ENCODE measurements around the gene KCNH2. TPM values are rescaled to one million over a fixed set of nuclear protein-coding genes. Genes with fewer than 3 reads are reported as not detected.
"Not testable (repeated sequence)": the region's sequence is repeated elsewhere in the genome, so short reads cannot be mapped to it uniquely, and the experiment has no call there.

KCNH2 gene
- total RNA-seq, 2 experiments from 2014 or later, result 5.8 to 7.5 TPM

DNA sequence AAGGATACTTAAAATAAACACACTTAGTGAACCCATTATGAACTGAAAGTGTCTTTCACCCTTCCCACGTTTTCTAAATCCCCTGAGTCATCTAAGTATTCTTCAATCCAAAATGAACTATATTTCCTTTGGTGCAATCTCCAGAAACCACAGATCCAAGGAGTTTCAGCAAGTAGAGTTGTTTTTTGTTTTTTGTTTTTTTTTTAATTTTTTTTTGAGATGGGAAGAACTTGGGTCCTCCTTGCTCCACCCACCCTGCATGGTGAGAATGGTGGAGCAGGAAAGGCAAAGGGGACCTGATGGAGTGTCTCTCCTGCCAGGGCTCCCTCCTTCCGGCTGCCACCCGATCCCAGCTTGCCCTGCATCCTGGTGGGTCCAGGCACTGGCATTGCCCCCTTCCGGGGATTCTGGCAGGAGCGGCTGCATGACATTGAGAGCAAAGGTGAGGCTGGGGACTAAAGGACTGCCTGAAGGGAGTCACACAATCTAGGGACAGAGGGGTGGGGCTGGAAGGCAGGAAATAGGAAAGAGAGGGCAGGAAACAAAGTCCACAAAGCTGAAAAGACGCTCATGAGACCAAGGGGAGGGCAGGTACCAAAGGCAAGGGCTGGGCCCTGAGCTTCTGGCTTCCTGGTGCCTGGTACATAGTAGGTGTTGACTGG, 34.0 kb upstream of the KCNH2 start:
- H2AFZ ChIP-seq (ENCODE audit: low read length), result no peak overlapping the region
- no peaks in the 10 kb centered on the region for H3K9me2 ChIP-seq (ENCODE audit: insufficient read depth, low read length)
- no peaks in the 10 kb centered on the region for H3K9me3 ChIP-seq (ENCODE audit: low read length)
- DNase-seq (ENCODE audit: low spot score), result no peak
- H3K36me3 ChIP-seq (ENCODE audit: insufficient read depth, low read length), result no peaks in the 10 kb centered on the region
- ChIA-PET CTCF (ENCODE audit: unreplicated experiment) (interaction anchor here (0.5 kb wide), 1 partner anchor 52 kb away, joined by 3 read pairs; no protein-coding TSS in a partner anchor), POLR2A (no interaction called here)
- BruUV-seq (replicated peaks), result no TSS peak
- H3K27ac ChIP-seq (ENCODE audit: low read depth, low read length, poor library complexity, severe bottlenecking), result no peak overlapping the region
- no peaks in the 10 kb centered on the region for H3K79me2 ChIP-seq (ENCODE audit: insufficient read depth, low read depth, low read length)
- H3K4me3 ChIP-seq (ENCODE audit: low read depth, low read length, poor library complexity, severe bottlenecking), result no peak overlapping the region
- TF ChIP-seq EZH2phosphoT487 (IDR thresholded peaks at IDR 0.05; ENCODE audit: borderline replicate concordance, low read depth, low read length), result no peak
- TF ChIP-seq, protein P1, sequence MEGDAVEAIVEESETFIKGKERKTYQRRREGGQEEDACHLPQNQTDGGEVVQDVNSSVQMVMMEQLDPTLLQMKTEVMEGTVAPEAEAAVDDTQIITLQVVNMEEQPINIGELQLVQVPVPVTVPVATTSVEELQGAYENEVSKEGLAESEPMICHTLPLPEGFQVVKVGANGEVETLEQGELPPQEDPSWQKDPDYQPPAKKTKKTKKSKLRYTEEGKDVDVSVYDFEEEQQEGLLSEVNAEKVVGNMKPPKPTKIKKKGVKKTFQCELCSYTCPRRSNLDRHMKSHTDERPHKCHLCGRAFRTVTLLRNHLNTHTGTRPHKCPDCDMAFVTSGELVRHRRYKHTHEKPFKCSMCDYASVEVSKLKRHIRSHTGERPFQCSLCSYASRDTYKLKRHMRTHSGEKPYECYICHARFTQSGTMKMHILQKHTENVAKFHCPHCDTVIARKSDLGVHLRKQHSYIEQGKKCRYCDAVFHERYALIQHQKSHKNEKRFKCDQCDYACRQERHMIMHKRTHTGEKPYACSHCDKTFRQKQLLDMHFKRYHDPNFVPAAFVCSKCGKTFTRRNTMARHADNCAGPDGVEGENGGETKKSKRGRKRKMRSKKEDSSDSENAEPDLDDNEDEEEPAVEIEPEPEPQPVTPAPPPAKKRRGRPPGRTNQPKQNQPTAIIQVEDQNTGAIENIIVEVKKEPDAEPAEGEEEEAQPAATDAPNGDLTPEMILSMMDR (conservative IDR thresholded peaks at IDR 0.05; ENCODE audit: low read length), result no peak
- no peak overlapping the region for H3K4me2 ChIP-seq (ENCODE audit: low read length)
- H4K20me1 ChIP-seq (ENCODE audit: insufficient read depth, low read length), result no peaks in the 10 kb centered on the region
- H3K4me1 ChIP-seq (ENCODE audit: insufficient read depth, low read length, poor library complexity, severe bottlenecking), result peaks cover 7% of the 10 kb centered on the region
- intact Hi-C loops (cut with micrococcal nuclease; ENCODE audit: unreplicated experiment), result no loop called here

DNA sequence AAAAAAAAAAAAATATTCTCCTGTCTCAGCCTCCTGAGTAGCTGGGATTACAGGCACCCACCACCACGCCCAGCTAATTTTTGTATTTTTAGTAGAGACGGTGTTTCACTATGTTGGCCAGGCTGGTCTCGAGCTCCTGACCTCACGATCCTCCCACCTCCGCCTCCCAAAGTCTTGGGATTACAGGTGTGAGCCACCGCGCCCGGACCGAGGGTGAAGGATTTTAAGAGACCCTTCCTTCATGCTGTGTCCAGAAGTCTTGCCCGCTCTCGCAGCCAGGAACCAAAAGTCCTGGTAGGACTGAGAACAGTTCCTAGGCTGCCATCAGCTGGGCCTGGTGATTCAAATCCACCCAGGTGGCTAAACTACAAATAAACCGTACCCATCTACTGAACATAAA, 33.5 kb upstream of the KCNH2 start:
- H3K27ac ChIP-seq (ENCODE audit: low read depth, low read length, poor library complexity, severe bottlenecking); H3K9me3 ChIP-seq (ENCODE audit: low read length); H3K4me3 ChIP-seq (ENCODE audit: low read depth, low read length, poor library complexity, severe bottlenecking); H3K9me2 ChIP-seq (ENCODE audit: insufficient read depth, low read length); H3K79me2 ChIP-seq (ENCODE audit: insufficient read depth, low read depth, low read length); H3K4me1 ChIP-seq (ENCODE audit: insufficient read depth, low read length, poor library complexity, severe bottlenecking); DNase-seq (ENCODE audit: low spot score); BruUV-seq (replicated peaks); intact Hi-C loops (cut with micrococcal nuclease; ENCODE audit: unreplicated experiment); H2AFZ ChIP-seq (ENCODE audit: low read length); H3K36me3 ChIP-seq (ENCODE audit: insufficient read depth, low read length); H3K4me2 ChIP-seq (ENCODE audit: low read length); POLR2A ChIA-PET; H4K20me1 ChIP-seq (ENCODE audit: insufficient read depth, low read length): not testable (repeated sequence)
- CTCF ChIA-PET (ENCODE audit: unreplicated experiment), result interaction anchor here (0.5 to 0.9 kb wide), 3 partner anchors 14 to 52 kb away, joined by 3 read pairs; no protein-coding TSS in a partner anchor

- Histone ChIP-seq H3K9me3 (ENCODE audit: low read length) (no peaks in the 10 kb centered on the region), H3K4me3 (ENCODE audit: low read depth, low read length, poor library complexity, severe bottlenecking) (no peak overlapping the region), H3K4me2 (ENCODE audit: low read length) (no peak overlapping the region), H4K20me1 (ENCODE audit: insufficient read depth, low read length) (no peaks in the 10 kb centered on the region), H3K27ac (ENCODE audit: low read depth, low read length, poor library complexity, severe bottlenecking) (no peak overlapping the region), H3K36me3 (ENCODE audit: insufficient read depth, low read length) (no peaks in the 10 kb centered on the region), H3K9me2 (ENCODE audit: insufficient read depth, low read length) (no peaks in the 10 kb centered on the region), H3K4me1 (ENCODE audit: insufficient read depth, low read length, poor library complexity, severe bottlenecking) (peaks cover 7% of the 10 kb centered on the region), H2AFZ (ENCODE audit: low read length) (no peak overlapping the region), H3K79me2 (ENCODE audit: insufficient read depth, low read depth, low read length) (no peaks in the 10 kb centered on the region)
- ChIA-PET POLR2A (no interaction called here), CTCF (ENCODE audit: unreplicated experiment) (interaction anchor here (0.8 to 0.9 kb wide), 2 partner anchors 15 to 27 kb away, joined by 3 read pairs; no protein-coding TSS in a partner anchor)
- BruUV-seq (replicated peaks), result no TSS peak
- TF ChIP-seq EZH2phosphoT487 (IDR thresholded peaks at IDR 0.05; ENCODE audit: borderline replicate concordance, low read depth, low read length), result no peak
- TF ChIP-seq, protein P1 (conservative IDR thresholded peaks at IDR 0.05; ENCODE audit: low read length), result no peak
- intact Hi-C loops (cut with micrococcal nuclease; ENCODE audit: unreplicated experiment), result no loop called here
- DNase-seq (ENCODE audit: low spot score), result no peak
These were observed 32.9 kb upstream of the KCNH2 start for GRCh38 chr7:151011097-151011409.
